ENCODE measurements around the gene ZC3HAV1L. TPM values are rescaled to one million over a fixed set of nuclear protein-coding genes. Genes with fewer than 3 reads are reported as not detected.

Gene ZC3HAV1L
- total RNA-seq, 1 donor from 2014 or later: 21.6 TPM

- DNase-seq (ENCODE audit: low read depth): no peak
- H3K4me3 ChIP-seq (ENCODE audit: low read depth, low read length): no peak overlapping the region
- H3K36me3 ChIP-seq (ENCODE audit: control insufficient read depth, insufficient read depth, low read length): peaks cover 1% of the 10 kb centered on the region
- no peak for TF ChIP-seq CTCF (IDR thresholded peaks at IDR 0.05; ENCODE audit: insufficient read depth, low read length, poor library complexity, severe bottlenecking)
- no peaks in the 10 kb centered on the region for H3K27me3 ChIP-seq (ENCODE audit: control insufficient read depth, insufficient read depth, low read length)
Measured at GRCh38 chr7:139049936-139050335, 14.1 kb upstream of the ZC3HAV1L start.

- DNase-seq (ENCODE audit: low read depth): no peak
- Histone ChIP-seq H3K36me3 (ENCODE audit: control insufficient read depth, insufficient read depth, low read length) (peaks cover 1% of the 10 kb centered on the region), H3K4me3 (ENCODE audit: low read depth, low read length) (no peak overlapping the region), H3K27me3 (ENCODE audit: control insufficient read depth, insufficient read depth, low read length) (no peaks in the 10 kb centered on the region)
- no peak for TF ChIP-seq CTCF (IDR thresholded peaks at IDR 0.05; ENCODE audit: insufficient read depth, low read length, poor library complexity, severe bottlenecking)
Measured at GRCh38 chr7:139049111-139049510, 13.3 kb upstream of the ZC3HAV1L start.

GRCh38 chr7:139047970-139048369 lies 12.1 kb upstream of the ZC3HAV1L start:
- no peak for TF ChIP-seq CTCF (IDR thresholded peaks at IDR 0.05; ENCODE audit: insufficient read depth, low read length, poor library complexity, severe bottlenecking)
- DNase-seq (ENCODE audit: low read depth): no peak
- H3K4me3 ChIP-seq (ENCODE audit: low read depth, low read length): no peak overlapping the region
- peaks cover 1% of the 10 kb centered on the region for H3K36me3 ChIP-seq (ENCODE audit: control insufficient read depth, insufficient read depth, low read length)
- H3K27me3 ChIP-seq (ENCODE audit: control insufficient read depth, insufficient read depth, low read length): no peaks in the 10 kb centered on the region

GRCh38 chr7:139046143-139046542 lies 10.3 kb upstream of the ZC3HAV1L start:
- peaks cover 1% of the 10 kb centered on the region for H3K36me3 ChIP-seq (ENCODE audit: control insufficient read depth, insufficient read depth, low read length)
- no peaks in the 10 kb centered on the region for H3K27me3 ChIP-seq (ENCODE audit: control insufficient read depth, insufficient read depth, low read length)
- no peak overlapping the region for H3K4me3 ChIP-seq (ENCODE audit: low read depth, low read length)
- DNase-seq (ENCODE audit: low read depth): no peak
- TF ChIP-seq CTCF (IDR thresholded peaks at IDR 0.05; ENCODE audit: insufficient read depth, low read length, poor library complexity, severe bottlenecking): no peak

GRCh38 chr7:139044813-139045794 lies 9.3 kb upstream of the ZC3HAV1L start:
- H3K4me3 ChIP-seq (ENCODE audit: low read depth, low read length): no peak overlapping the region
- no peak for DNase-seq (ENCODE audit: low read depth)
- no peaks in the 10 kb centered on the region for H3K36me3 ChIP-seq (ENCODE audit: control insufficient read depth, insufficient read depth, low read length)
- no peaks in the 10 kb centered on the region for H3K27me3 ChIP-seq (ENCODE audit: control insufficient read depth, insufficient read depth, low read length)
- TF ChIP-seq CTCF (IDR thresholded peaks at IDR 0.05; ENCODE audit: insufficient read depth, low read length, poor library complexity, severe bottlenecking): no peak
